ENCODE data around the gene ELFN1. TPM values are rescaled to one million over a fixed set of nuclear protein-coding genes. Genes with fewer than 3 reads are reported as not detected.

ELFN1 gene
- total RNA-seq, 1 donor = 12.7 TPM

- H2AFZ ChIP-seq (ENCODE audit: low read length) = no peak overlapping the region
- no peaks in the 10 kb centered on the region for H3K79me2 ChIP-seq (ENCODE audit: insufficient read depth, low read length)
- no peaks in the 10 kb centered on the region for H3K9me3 ChIP-seq (ENCODE audit: low read depth, low read length)
- no peaks in the 10 kb centered on the region for H3K4me1 ChIP-seq (ENCODE audit: insufficient read depth, low read length)
- H3K27ac ChIP-seq (ENCODE audit: low read depth, low read length) = no peak overlapping the region
- no peak overlapping the region for H3K4me3 ChIP-seq (ENCODE audit: insufficient read depth, low read length)
- peak; percentile 83 for DNase-seq (ENCODE audit: insufficient read length, low spot score, missing footprints)
- H3K27me3 ChIP-seq (ENCODE audit: insufficient read depth, low read length) = peaks cover 23% of the 10 kb centered on the region
- H3K36me3 ChIP-seq (ENCODE audit: insufficient read depth, low read length) = no peaks in the 10 kb centered on the region
- TF ChIP-seq, protein P1, sequence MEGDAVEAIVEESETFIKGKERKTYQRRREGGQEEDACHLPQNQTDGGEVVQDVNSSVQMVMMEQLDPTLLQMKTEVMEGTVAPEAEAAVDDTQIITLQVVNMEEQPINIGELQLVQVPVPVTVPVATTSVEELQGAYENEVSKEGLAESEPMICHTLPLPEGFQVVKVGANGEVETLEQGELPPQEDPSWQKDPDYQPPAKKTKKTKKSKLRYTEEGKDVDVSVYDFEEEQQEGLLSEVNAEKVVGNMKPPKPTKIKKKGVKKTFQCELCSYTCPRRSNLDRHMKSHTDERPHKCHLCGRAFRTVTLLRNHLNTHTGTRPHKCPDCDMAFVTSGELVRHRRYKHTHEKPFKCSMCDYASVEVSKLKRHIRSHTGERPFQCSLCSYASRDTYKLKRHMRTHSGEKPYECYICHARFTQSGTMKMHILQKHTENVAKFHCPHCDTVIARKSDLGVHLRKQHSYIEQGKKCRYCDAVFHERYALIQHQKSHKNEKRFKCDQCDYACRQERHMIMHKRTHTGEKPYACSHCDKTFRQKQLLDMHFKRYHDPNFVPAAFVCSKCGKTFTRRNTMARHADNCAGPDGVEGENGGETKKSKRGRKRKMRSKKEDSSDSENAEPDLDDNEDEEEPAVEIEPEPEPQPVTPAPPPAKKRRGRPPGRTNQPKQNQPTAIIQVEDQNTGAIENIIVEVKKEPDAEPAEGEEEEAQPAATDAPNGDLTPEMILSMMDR (IDR thresholded peaks at IDR 0.05; ENCODE audit: extremely low read depth, low read depth, low read length) = no peak
- no peak overlapping the region for H3K4me2 ChIP-seq (ENCODE audit: insufficient read depth, low read length)
- no peaks in the 10 kb centered on the region for H4K20me1 ChIP-seq (ENCODE audit: insufficient read depth, low read length)
Measured at GRCh38 chr7:1661461-1661860, 8.6 kb upstream of the ELFN1 start.

- Histone ChIP-seq H3K27me3 (ENCODE audit: insufficient read depth, low read length) (peaks cover 19% of the 10 kb centered on the region), H2AFZ (ENCODE audit: low read length) (no peak overlapping the region)
Measured at GRCh38 chr7:1662101-1662500, 8.0 kb upstream of the ELFN1 start.

GRCh38 chr7:1662767-1663166, 7.3 kb upstream of the ELFN1 start:
- peaks cover 18% of the 10 kb centered on the region for H3K27me3 ChIP-seq (ENCODE audit: insufficient read depth, low read length)
- no peaks in the 10 kb centered on the region for H3K79me2 ChIP-seq (ENCODE audit: insufficient read depth, low read length)
- DNase-seq (ENCODE audit: insufficient read length, low spot score, missing footprints) = peak; percentile 68
- no peak overlapping the region for H2AFZ ChIP-seq (ENCODE audit: low read length)
- no peaks in the 10 kb centered on the region for H3K9me3 ChIP-seq (ENCODE audit: low read depth, low read length)
- H3K4me3 ChIP-seq (ENCODE audit: insufficient read depth, low read length) = no peak overlapping the region
- no peak overlapping the region for H3K4me2 ChIP-seq (ENCODE audit: insufficient read depth, low read length)
- TF ChIP-seq, protein P1 (IDR thresholded peaks at IDR 0.05; ENCODE audit: extremely low read depth, low read depth, low read length) = no peak
- no peaks in the 10 kb centered on the region for H3K36me3 ChIP-seq (ENCODE audit: insufficient read depth, low read length)
- H3K27ac ChIP-seq (ENCODE audit: low read depth, low read length) = no peak overlapping the region
- H4K20me1 ChIP-seq (ENCODE audit: insufficient read depth, low read length) = no peaks in the 10 kb centered on the region
- no peaks in the 10 kb centered on the region for H3K4me1 ChIP-seq (ENCODE audit: insufficient read depth, low read length)

More at GRCh38 chr7:1662101-1662500, 8.0 kb upstream of the ELFN1 start:
- no peak overlapping the region for H3K4me2 ChIP-seq (ENCODE audit: insufficient read depth, low read length)
- H3K36me3 ChIP-seq (ENCODE audit: insufficient read depth, low read length) = no peaks in the 10 kb centered on the region
- H3K9me3 ChIP-seq (ENCODE audit: low read depth, low read length) = no peaks in the 10 kb centered on the region
- TF ChIP-seq, protein P1 (IDR thresholded peaks at IDR 0.05; ENCODE audit: extremely low read depth, low read depth, low read length) = no peak
- H3K27ac ChIP-seq (ENCODE audit: low read depth, low read length) = no peak overlapping the region
- no peaks in the 10 kb centered on the region for H3K4me1 ChIP-seq (ENCODE audit: insufficient read depth, low read length)
- no peak overlapping the region for H3K4me3 ChIP-seq (ENCODE audit: insufficient read depth, low read length)
- no peaks in the 10 kb centered on the region for H3K79me2 ChIP-seq (ENCODE audit: insufficient read depth, low read length)
- H4K20me1 ChIP-seq (ENCODE audit: insufficient read depth, low read length) = no peaks in the 10 kb centered on the region
- DNase-seq (ENCODE audit: insufficient read length, low spot score, missing footprints) = peak; percentile 27

GRCh38 chr7:1663223-1663622, 6.9 kb upstream of the ELFN1 start:
- H3K27ac ChIP-seq (ENCODE audit: low read depth, low read length) = no peak overlapping the region
- H3K4me2 ChIP-seq (ENCODE audit: insufficient read depth, low read length) = no peak overlapping the region
- peak; percentile 87 for DNase-seq (ENCODE audit: insufficient read length, low spot score, missing footprints)
- TF ChIP-seq, protein P1 (IDR thresholded peaks at IDR 0.05; ENCODE audit: extremely low read depth, low read depth, low read length) = no peak
- H2AFZ ChIP-seq (ENCODE audit: low read length) = no peak overlapping the region
- H4K20me1 ChIP-seq (ENCODE audit: insufficient read depth, low read length) = no peaks in the 10 kb centered on the region
- no peaks in the 10 kb centered on the region for H3K36me3 ChIP-seq (ENCODE audit: insufficient read depth, low read length)
- no peaks in the 10 kb centered on the region for H3K9me3 ChIP-seq (ENCODE audit: low read depth, low read length)
- H3K4me1 ChIP-seq (ENCODE audit: insufficient read depth, low read length) = no peaks in the 10 kb centered on the region
- H3K4me3 ChIP-seq (ENCODE audit: insufficient read depth, low read length) = no peak overlapping the region
- peaks cover 18% of the 10 kb centered on the region for H3K27me3 ChIP-seq (ENCODE audit: insufficient read depth, low read length)
- no peaks in the 10 kb centered on the region for H3K79me2 ChIP-seq (ENCODE audit: insufficient read depth, low read length)

Data from osteoblast (primary cell).